HG03196 (cell line): ENCODE measurements around the gene NPHP3.
"Not testable (repeated sequence)": the region's sequence is repeated elsewhere in the genome, so short reads cannot be mapped to it uniquely, and the experiment has no call there.

Experiments
- ATAC-seq: cut with Tn5 transposase; IDR thresholded peaks from one replicate; pipeline ENCODE4 v1.9.1; 2021; ENCODE audit not compliant: unreplicated experiment

Gene NPHP3

DNA sequence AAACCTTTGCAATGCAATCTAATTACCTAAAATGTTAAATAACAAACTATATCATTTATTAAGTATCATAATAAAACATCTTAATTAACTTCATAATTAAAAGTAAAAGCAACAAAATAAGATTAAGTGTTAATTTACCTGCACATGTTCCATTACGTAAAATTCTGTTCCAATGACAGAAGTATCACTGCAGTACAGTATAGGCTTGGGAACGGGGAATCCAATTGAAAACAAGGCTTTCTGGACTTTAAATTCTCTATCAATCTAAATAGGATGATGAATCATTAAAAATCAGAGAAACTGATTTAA is 79.7 kb downstream of the NPHP3 start:
- no peak for ATAC-seq

DNA sequence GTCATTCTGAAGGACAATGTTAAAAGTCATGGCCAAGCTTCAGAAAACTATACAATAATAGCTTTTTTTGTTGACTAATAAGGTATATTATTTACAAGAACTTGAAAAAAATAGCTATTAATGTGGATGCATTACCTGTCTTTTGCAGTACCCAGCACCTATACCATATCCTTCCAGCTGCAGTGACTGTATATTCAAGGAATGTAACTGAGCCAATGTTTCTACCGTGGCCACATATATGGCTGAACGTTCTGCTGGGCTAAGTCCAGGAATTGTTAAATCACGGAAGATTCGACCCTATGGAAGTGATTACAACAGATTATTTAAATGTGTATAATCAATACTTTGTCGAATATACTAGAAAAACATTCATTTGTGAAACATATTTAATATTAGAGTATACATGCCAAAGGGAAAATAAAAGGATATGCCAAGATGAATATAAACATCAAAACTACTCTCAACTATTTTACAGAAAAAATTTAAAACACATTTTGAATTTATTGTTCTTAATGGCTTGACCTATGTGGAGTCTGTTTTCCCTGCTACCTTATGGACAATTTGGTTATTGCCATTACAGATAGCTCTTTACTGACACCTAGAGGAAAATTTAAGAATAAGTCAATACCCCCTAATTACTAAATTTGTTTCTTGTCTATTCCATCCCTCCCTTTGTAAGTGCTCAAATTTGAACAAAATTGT is 80.2 kb downstream of the NPHP3 start:
- no peak for ATAC-seq

DNA sequence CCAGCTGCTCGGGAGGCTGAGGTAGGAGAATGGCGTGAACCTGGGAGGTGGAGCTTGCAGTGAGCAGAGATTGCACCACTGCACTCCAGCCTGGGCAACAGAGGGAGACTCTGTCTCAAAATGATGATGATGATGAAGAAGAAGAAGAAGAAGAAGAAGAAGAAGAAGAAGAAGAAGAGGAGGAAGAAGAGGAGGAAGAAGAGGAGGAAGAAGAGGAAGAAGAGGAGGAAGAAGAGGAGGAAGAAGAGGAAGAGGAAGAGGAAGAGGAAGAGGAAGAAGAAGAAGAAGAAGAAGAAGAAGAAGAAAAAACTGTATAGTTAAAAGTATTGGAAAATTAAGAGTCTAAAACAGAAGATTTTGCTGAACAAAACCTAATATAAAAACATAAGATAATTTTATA is 80.8 kb downstream of the NPHP3 start:
- not testable (repeated sequence) for ATAC-seq

DNA sequence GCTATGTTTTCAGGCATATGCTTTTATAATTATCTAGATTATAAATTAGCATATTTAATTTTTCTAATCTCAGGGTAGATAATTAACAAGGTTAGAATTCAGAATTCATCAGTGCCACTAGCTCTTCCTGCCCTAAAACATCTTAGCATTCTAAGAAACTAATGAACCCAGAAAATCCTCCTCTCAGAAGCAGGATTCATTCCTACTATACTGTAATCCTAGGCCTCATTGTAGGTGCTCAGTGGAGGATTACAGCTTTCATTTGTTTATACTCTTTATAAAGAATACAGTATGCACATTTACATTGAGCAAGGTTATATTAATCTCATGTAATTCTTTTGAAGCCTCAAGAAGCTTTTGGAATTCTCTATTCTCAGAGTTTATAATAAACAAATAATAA is 83.5 kb downstream of the NPHP3 start:
- no peak for ATAC-seq

DNA sequence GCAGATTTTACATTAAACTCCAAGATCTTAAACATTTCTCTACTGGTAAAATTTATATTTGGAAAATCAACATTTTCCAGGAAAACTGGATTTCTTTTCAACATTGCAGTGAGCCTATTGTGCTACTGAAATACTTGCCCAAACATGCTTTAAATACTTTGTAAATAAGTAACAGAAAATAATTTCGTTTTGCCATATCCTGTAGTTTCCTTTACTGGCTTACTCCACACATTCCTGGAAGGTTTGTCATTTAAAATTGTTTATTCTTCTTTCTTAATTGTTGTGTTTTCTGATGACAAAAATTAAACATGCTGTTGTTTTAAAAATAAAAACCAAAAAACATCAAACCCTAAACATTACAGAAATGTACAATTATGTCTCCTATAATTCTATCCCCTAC is 84.6 kb downstream of the NPHP3 start:
- no peak for ATAC-seq

DNA sequence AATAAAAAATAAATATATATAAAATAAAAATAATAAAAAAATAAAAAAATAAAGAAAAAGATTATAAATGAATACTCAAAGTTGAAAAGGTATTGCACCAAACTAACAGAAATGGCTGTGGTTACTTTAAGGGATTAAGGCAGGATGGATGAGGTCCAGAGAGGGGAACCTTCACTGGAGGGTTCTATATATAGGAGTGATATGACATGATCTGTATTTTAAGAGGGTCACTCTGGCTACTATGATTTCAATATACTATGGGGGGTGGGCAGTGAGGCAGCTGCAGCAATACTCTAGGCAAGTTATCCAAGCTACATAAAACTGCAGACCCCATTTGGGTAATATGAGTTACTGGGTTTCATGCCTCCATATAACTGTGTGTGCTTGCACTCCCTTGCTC is 87.2 kb downstream of the NPHP3 start:
- ATAC-seq, result no peak
